Measurements from ENCODE around the gene NFIX. TPM values are rescaled to one million over a fixed set of nuclear protein-coding genes. Genes with fewer than 3 reads are reported as not detected.

NFIX gene
- total RNA-seq, 2 donors from 2014 or later: 16.9 to 26.7 TPM

GRCh38 chr19:13019332-13019731 is 24.1 kb downstream of the NFIX start:
- Histone ChIP-seq H3K27ac (peak overlapping the region in 1 of 4 donors; percentile 70), H3K4me1 (peaks cover 37% of the 10 kb centered on the region), H3K4me3 (no peak overlapping the region), H3K27me3 (no peaks in the 10 kb centered on the region), H3K36me3 (replicated peaks in 1 of 2; ENCODE audit: insufficient read depth in 1 of 2, low read depth in 2 of 2) (no peaks in the 10 kb centered on the region), H3K9me3 (no peaks in the 10 kb centered on the region)
- no peak for ATAC-seq
- no peak for TF ChIP-seq CTCF (IDR thresholded peaks at IDR 0.05)
- no peak for TF ChIP-seq POLR2A (IDR thresholded peaks at IDR 0.05)
- WGBS, 2 donors: 80 to 88% methylated on average over 4 of the region's 4 CpGs
- intact Hi-C loops (cut with DNase I): no loop called here
- DNase-seq: no peak

DNA sequence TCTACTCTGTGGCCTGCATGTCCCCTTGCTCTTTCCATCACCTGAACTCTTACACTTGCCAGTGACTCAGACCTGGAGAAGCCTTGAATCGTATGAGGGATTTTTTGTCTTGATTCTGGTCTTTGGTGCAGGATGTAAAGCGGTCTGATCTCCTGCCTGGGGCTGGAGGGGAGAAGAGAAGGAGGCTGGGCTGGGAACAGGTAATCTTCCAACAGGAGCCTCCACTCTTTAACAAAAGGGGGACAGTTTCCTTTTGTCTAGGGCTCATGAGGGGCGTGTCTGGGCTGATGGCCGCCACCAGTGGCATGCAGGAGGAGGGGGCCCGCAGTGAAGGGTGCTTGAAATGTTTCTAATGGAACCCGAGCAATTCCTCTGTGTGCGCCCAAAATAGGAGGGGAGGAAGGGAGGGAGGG is 24.7 kb downstream of the NFIX start:
- DNase-seq: no peak
- no peak for ATAC-seq
- WGBS, 2 donors: 70 to 72% methylated on average over 7 of the region's 7 CpGs
- no peaks in the 10 kb centered on the region for H3K9me3 ChIP-seq
- H3K4me3 ChIP-seq: no peak overlapping the region
- H3K27ac ChIP-seq: peak overlapping the region in 1 of 4 donors; percentile 37
- H3K36me3 ChIP-seq (replicated peaks in 1 of 2; ENCODE audit: insufficient read depth in 1 of 2, low read depth in 2 of 2): no peaks in the 10 kb centered on the region
- intact Hi-C loops (cut with DNase I): no loop called here
- H3K4me1 ChIP-seq: peaks cover 44% of the 10 kb centered on the region
- TF ChIP-seq POLR2A (IDR thresholded peaks at IDR 0.05) (no peak), CTCF (IDR thresholded peaks at IDR 0.05) (no peak)
- no peaks in the 10 kb centered on the region for H3K27me3 ChIP-seq

GRCh38 chr19:13022111-13022858 is 27.0 kb downstream of the NFIX start:
- H3K4me3 ChIP-seq: no peak overlapping the region
- DNase-seq (peak in 1 of 4 donors; percentile 63), ATAC-seq (peak; percentile 30)
- no peaks in the 10 kb centered on the region for H3K36me3 ChIP-seq (replicated peaks in 1 of 2; ENCODE audit: insufficient read depth in 1 of 2, low read depth in 2 of 2)
- WGBS, 2 donors: 32 to 44% methylated on average over 19 to 22 of the region's 22 CpGs
- no peaks in the 10 kb centered on the region for H3K27me3 ChIP-seq
- intact Hi-C loops (cut with DNase I): no loop called here
- TF ChIP-seq POLR2A (IDR thresholded peaks at IDR 0.05) (no peak), CTCF (IDR thresholded peaks at IDR 0.05) (no peak)
- no peaks in the 10 kb centered on the region for H3K9me3 ChIP-seq
- peaks cover 66% of the 10 kb centered on the region for H3K4me1 ChIP-seq
- peak overlapping the region; percentile 64 to 90 (median 82) for H3K27ac ChIP-seq

DNA sequence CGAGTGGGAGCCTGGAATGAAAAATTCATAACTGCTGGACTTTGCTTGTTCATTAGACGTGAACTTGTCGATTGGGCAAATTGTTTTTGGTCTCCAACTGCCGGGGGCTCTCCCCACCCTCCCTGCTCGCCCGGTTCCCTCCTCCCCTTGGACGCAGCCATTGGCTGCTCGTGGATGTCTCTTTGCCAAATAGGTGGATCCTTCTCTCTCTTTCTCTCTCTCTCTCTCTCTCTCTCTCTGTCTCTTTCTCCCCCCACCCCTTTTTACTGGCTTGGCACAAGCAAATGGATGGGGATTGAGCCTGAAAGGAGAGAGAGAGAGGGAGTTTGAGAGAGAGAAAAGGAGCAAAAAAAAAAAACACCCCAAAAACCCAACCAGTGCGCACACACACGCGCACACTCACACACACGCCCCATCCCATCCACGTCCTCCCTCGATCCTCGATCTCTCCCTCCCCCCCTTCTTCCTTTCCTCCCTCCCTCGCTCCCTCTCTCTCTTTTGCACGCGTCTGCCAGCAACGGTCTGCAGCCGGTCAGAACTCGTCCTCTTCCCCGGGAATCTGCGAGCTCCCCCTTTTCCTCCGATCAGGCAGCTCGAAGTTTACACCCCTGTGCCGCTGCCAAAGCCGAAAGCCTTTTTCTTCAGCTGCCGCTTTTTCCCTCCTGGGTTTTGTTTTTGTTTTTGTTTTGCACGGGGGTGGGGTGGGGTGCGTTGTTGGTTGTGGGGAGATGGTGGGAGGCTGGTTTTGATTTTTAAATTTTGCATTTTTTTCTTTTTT is 27.8 kb downstream of the NFIX start:
- intact Hi-C loops (cut with DNase I): no loop called here

More for the DNA sequence above, 27.8 kb downstream of the NFIX start:
- H3K36me3 ChIP-seq (replicated peaks in 1 of 2; ENCODE audit: insufficient read depth in 1 of 2, low read depth in 2 of 2): no peaks in the 10 kb centered on the region
- DNase-seq (peak; percentile 57 to 77 (median 75)), ATAC-seq (peak; percentile 62)
- H3K9me3 ChIP-seq: no peaks in the 10 kb centered on the region
- 19 to 37% methylated on average over 30 of the region's 30 CpGs for WGBS, 2 donors
- peaks cover 64% of the 10 kb centered on the region for H3K4me1 ChIP-seq
- no peak overlapping the region for H3K4me3 ChIP-seq
- TF ChIP-seq CTCF (IDR thresholded peaks at IDR 0.05) (peak in 1 of 7 experiments; percentile 17), POLR2A (IDR thresholded peaks at IDR 0.05) (peak in 1 of 3 donors; percentile 13)
- H3K27ac ChIP-seq: peak overlapping the region; percentile 64 to 90 (median 82)
- no peaks in the 10 kb centered on the region for H3K27me3 ChIP-seq

All from body of pancreas (tissue), 4 donors.